GM12801 (cell line): ENCODE results near the gene RET.

Source experiments
- TF ChIP-seq, protein P1 (sequence below): IDR thresholded peaks from one replicate; pipeline ENCODE4 v1.5.1; 2011; ENCODE audit warnings: control low read depth; ENCODE audit not compliant: insufficient read length; ENCODE audit errors: extremely low read depth

RET gene

GRCh38 chr10:43093423-43094076 lies 16.7 kb downstream of the RET start:
- TF ChIP-seq, protein P1, sequence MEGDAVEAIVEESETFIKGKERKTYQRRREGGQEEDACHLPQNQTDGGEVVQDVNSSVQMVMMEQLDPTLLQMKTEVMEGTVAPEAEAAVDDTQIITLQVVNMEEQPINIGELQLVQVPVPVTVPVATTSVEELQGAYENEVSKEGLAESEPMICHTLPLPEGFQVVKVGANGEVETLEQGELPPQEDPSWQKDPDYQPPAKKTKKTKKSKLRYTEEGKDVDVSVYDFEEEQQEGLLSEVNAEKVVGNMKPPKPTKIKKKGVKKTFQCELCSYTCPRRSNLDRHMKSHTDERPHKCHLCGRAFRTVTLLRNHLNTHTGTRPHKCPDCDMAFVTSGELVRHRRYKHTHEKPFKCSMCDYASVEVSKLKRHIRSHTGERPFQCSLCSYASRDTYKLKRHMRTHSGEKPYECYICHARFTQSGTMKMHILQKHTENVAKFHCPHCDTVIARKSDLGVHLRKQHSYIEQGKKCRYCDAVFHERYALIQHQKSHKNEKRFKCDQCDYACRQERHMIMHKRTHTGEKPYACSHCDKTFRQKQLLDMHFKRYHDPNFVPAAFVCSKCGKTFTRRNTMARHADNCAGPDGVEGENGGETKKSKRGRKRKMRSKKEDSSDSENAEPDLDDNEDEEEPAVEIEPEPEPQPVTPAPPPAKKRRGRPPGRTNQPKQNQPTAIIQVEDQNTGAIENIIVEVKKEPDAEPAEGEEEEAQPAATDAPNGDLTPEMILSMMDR = no peak

- TF ChIP-seq, protein P1 = no peak
These were observed 17.2 kb downstream of the RET start for GRCh38 chr10:43094085-43094484.

DNA sequence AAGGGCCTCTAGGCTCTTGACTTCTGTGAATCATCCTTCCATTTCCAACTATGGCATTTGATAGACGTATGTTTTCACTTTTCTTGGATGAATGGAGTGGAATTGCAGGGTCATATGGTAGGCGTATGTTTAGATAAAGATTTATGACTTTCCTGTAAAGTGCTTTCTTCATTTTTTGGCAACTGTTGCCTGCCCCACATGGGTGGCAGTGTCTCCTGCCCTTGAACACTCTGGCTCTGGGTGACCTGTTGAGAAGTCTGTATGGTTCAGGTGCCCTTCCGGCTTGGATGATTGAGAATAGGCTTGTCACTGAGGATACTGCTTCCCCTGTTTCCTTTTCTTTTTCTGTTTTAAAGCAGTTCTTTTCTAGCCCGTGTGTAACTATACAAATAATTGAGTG lies 23.1 kb downstream of the RET start:
- TF ChIP-seq, protein P1 = no peak

DNA sequence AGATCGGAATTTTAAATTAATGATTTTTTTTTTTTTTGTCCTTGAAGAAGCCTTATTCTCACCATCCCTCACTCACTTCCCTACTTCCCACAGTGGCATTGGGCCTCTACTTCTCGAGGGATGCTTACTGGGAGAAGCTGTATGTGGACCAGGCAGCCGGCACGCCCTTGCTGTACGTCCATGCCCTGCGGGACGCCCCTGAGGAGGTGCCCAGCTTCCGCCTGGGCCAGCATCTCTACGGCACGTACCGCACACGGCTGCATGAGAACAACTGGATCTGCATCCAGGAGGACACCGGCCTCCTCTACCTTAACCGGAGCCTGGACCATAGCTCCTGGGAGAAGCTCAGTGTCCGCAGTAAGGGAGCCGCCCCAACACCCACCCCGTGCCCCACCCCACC lies 23.5 kb downstream of the RET start:
- TF ChIP-seq, protein P1 = no peak

DNA sequence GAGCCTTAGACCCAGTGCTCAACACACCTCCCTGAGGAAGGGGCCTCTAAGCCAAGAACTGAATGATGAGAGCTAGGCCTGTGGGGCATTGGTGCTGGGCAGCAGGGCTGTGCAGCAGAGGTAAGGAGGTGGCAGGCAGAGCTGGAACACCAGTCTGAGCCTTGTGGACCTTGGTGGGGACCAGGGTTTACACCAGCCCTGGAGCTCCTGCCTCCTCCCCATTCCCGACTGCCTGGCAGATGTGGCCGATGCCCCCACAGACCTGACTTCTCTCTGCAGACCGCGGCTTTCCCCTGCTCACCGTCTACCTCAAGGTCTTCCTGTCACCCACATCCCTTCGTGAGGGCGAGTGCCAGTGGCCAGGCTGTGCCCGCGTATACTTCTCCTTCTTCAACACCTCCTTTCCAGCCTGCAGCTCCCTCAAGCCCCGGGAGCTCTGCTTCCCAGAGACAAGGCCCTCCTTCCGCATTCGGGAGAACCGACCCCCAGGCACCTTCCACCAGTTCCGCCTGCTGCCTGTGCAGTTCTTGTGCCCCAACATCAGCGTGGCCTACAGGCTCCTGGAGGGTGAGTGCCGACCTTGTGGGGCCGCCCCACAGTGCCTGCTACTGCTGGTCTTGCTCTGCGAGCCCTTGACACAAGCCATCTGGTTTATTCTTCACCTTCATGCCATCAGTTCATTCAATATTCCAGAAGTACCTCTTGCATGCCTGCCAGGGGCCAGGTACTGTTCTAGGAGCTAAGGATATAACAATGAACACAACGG lies 25.4 kb downstream of the RET start:
- TF ChIP-seq, protein P1 = no peak

- TF ChIP-seq, protein P1 = no peak
These were observed 28.5 kb downstream of the RET start for GRCh38 chr10:43105102-43105955.

DNA sequence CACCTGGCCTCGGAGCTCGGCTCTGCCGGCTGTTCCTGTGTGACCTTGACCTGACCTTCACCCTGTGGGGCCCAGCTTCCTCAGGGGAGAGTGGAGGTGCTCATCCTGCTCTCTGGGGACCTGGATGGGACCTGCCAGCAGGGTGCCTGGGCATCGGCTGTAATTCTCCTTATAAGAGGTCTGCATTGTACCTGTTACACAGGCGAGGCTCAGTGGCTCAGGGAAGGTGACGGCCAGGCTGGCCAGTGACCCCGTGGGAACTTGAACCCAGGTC lies 29.0 kb downstream of the RET start:
- TF ChIP-seq, protein P1 = no peak
